ENCODE results near the gene KCNJ10.

The KCNJ10 gene

DNA sequence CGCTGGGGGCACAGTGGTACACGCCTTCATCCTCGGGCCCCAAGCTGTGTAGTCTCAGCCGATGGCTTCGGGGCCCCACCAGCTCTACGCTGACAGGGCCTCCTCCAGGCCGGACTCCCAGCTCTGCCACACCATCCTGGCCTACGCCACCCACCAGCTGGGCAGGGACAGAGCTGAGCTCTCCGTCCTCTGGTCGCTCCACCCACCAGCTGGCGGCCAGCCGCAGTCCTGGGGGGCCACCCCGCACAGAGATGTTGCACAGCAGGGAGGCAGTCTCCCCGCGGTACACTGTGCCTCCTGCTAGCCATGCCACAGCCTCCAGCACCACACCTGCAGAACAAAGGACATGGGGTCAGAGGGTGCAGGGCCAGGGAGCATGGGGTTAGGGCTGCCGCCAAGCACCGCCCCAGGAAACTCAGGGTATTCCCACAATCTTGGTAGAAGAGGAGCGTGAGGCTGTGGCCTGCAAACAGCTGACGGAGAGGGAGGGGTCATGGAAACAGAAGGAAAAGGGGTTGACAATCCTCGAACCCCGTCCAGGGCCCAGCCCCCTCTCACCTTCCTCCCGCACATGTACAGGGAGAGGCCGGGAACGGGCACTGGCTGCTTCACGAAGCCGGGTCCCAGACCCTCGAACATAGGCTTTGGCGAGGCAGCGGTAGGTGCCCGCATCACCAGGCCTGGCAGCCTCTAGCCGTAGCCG is 22.6 kb upstream of the KCNJ10 start:
- no peaks in the 10 kb centered on the region for H3K27me3 ChIP-seq (ENCODE audit: control insufficient read depth, low read length)
- H3K36me3 ChIP-seq (ENCODE audit: control insufficient read depth, low read length), result peaks cover 30% of the 10 kb centered on the region; the same call in 1 of the 2 replicates
- no peaks in the 10 kb centered on the region for H3K9me3 ChIP-seq (ENCODE audit: control insufficient read depth, insufficient read depth, low read length)

GRCh38 chr1:160091666-160092223 is 21.8 kb upstream of the KCNJ10 start:
- Histone ChIP-seq H3K27ac (ENCODE audit: low read depth, low read length) (no peak overlapping the region), H3K27me3 (ENCODE audit: control insufficient read depth, low read length) (no peaks in the 10 kb centered on the region), H3K4me1 (ENCODE audit: control insufficient read depth, low read length) (peaks cover 8% of the 10 kb centered on the region), H3K79me2 (ENCODE audit: control insufficient read depth, low read length) (peaks cover 12% of the 10 kb centered on the region), H3K4me3 (ENCODE audit: low read length) (no peak overlapping the region), H3K4me2 (ENCODE audit: low read length) (no peak overlapping the region), H3K9me3 (ENCODE audit: control insufficient read depth, insufficient read depth, low read length) (no peaks in the 10 kb centered on the region), H3F3A (ENCODE audit: control insufficient read depth, insufficient read depth) (0 out of 2 replicates have a peak, but pooled peaks cover 1% of the 10 kb centered on the region), H4K20me1 (ENCODE audit: control insufficient read depth, insufficient read depth, low read depth, low read length) (no peaks in the 10 kb centered on the region), H3K36me3 (ENCODE audit: control insufficient read depth, low read length) (peaks cover 30% of the 10 kb centered on the region; the same call in 1 of the 2 replicates), H3K9me2 (replicated peaks; ENCODE audit: control insufficient read depth, low read length) (no peaks in the 10 kb centered on the region)
- TF ChIP-seq EZH2phosphoT487 (IDR thresholded peaks at IDR 0.05; ENCODE audit: borderline replicate concordance, low read length) (no peak), CTCF (IDR thresholded peaks at IDR 0.05; ENCODE audit: low read depth, low read length, poor library complexity, severe bottlenecking) (no peak)

More for the DNA sequence above, 22.6 kb upstream of the KCNJ10 start:
- H3K27ac ChIP-seq (ENCODE audit: low read depth, low read length), result no peak overlapping the region
- peaks cover 16% of the 10 kb centered on the region for H3K4me1 ChIP-seq (ENCODE audit: control insufficient read depth, low read length)
- TF ChIP-seq CTCF (IDR thresholded peaks at IDR 0.05; ENCODE audit: low read depth, low read length, poor library complexity, severe bottlenecking) (no peak), EZH2phosphoT487 (IDR thresholded peaks at IDR 0.05; ENCODE audit: borderline replicate concordance, low read length) (no peak)
- H3F3A ChIP-seq (ENCODE audit: control insufficient read depth, insufficient read depth), result no peaks in the 10 kb centered on the region
- peaks cover 20% of the 10 kb centered on the region for H3K79me2 ChIP-seq (ENCODE audit: control insufficient read depth, low read length)
- no peaks in the 10 kb centered on the region for H3K9me2 ChIP-seq (replicated peaks; ENCODE audit: control insufficient read depth, low read length)
- H3K4me2 ChIP-seq (ENCODE audit: low read length), result no peak overlapping the region
- no peak overlapping the region for H3K4me3 ChIP-seq (ENCODE audit: low read length)
- no peaks in the 10 kb centered on the region for H4K20me1 ChIP-seq (ENCODE audit: control insufficient read depth, insufficient read depth, low read depth, low read length)

- TF ChIP-seq EZH2phosphoT487 (IDR thresholded peaks at IDR 0.05; ENCODE audit: borderline replicate concordance, low read length) (no peak), CTCF (IDR thresholded peaks at IDR 0.05; ENCODE audit: low read depth, low read length, poor library complexity, severe bottlenecking) (no peak)
- no peaks in the 10 kb centered on the region for H4K20me1 ChIP-seq (ENCODE audit: control insufficient read depth, insufficient read depth, low read depth, low read length)
Measured at GRCh38 chr1:160090760-160091159, 20.8 kb upstream of the KCNJ10 start.

More at GRCh38 chr1:160090760-160091159, 20.8 kb upstream of the KCNJ10 start:
- Histone ChIP-seq H3K36me3 (ENCODE audit: control insufficient read depth, low read length) (peaks cover 30% of the 10 kb centered on the region; the same call in 1 of the 2 replicates), H3K79me2 (ENCODE audit: control insufficient read depth, low read length) (0 out of 2 replicates have a peak, but pooled peaks cover 3% of the 10 kb centered on the region), H3K27ac (ENCODE audit: low read depth, low read length) (no peak overlapping the region), H3K9me3 (ENCODE audit: control insufficient read depth, insufficient read depth, low read length) (no peaks in the 10 kb centered on the region), H3F3A (ENCODE audit: control insufficient read depth, insufficient read depth) (0 out of 2 replicates have a peak, but pooled peaks cover 2% of the 10 kb centered on the region), H3K27me3 (ENCODE audit: control insufficient read depth, low read length) (no peaks in the 10 kb centered on the region), H3K4me2 (ENCODE audit: low read length) (no peak overlapping the region), H3K9me2 (replicated peaks; ENCODE audit: control insufficient read depth, low read length) (no peaks in the 10 kb centered on the region), H3K4me3 (ENCODE audit: low read length) (no peak overlapping the region), H3K4me1 (ENCODE audit: control insufficient read depth, low read length) (no peaks in the 10 kb centered on the region)
